Inflammatory macrophage treated with lipopolysaccharide for 4 hours (primary cell): ENCODE data around the gene KIF13A.

Experiments used
- DNase-seq: peaks from one replicate; pipeline ENCODE4 v3.0.0-alpha.2; 2020

The KIF13A gene

GRCh38 chr6:17842014-17842776 lies 145.2 kb downstream of the KIF13A start:
- peak; percentile 3 for DNase-seq

DNA sequence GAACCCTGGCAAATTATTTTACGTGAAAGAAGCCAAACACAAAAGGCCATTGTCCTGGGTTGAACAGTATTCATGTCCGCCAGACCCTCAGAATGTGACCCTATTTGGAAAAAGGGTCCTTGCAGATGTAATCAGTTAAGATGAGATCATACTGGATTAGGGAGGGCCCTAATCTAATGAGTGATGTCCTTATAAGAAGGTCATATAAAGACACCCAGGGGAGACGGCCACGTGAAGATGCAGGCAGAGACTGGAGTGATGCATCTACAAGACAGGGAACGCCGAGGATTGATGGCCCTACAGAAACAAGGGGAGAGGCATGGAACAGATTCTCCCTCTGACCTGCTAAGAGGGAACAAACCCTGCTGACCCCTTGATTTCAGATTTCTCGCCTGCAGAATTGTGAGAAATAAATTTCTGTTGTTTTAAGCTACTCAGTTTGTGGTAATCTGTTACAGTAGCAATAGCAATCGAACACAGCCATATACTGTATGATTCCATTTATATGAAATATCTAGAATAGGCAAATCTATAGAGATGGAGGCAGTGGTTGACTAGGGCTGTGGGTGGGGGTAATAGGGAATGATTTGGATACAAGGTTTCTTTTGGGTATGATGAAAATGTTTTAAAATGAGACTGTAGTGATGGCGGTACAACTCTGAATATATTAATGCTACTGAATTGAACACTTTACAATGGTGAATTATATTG lies 147.8 kb downstream of the KIF13A start:
- DNase-seq = no peak

- peak; percentile 2 for DNase-seq
Observed at GRCh38 chr6:17836293-17836692, 151.1 kb downstream of the KIF13A start.

DNA sequence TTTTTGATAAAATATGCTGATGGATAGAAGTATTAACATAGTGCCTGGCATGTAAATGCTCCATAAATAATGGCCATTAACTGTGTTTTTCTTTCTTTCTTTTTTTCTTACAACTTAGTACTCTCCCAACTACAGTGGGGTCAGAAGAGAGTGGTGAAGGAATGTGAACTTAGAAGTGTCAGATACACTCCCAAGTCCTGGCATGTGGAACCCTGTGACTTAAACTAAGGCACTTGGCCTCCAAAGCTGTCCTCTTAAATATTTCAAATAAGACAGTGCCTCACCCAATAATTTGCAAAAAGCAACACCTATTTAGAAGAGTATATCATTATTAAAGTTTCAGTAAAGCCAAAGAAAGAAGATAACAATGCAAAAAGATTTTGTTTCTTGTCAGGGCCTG lies 151.7 kb downstream of the KIF13A start:
- no peak for DNase-seq

DNA sequence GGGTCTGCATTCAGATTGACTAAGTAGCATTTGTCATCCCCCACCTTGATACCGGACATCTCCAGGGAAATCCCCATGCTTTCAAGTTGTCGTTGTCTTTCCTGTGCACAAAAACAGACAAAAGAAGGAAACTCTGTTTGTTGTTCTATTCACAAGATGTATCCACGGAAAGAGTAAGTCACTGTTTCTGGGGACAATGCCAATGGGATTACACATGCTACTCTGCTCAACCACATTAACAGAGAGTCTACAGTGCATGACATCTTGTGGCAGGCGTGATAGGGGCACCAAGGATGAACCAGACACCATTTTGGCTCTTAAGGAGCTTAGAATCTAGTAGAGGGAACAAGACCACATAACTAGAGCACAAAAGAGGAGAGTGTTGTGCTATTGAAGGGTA lies 156.3 kb downstream of the KIF13A start:
- no peak for DNase-seq

DNA sequence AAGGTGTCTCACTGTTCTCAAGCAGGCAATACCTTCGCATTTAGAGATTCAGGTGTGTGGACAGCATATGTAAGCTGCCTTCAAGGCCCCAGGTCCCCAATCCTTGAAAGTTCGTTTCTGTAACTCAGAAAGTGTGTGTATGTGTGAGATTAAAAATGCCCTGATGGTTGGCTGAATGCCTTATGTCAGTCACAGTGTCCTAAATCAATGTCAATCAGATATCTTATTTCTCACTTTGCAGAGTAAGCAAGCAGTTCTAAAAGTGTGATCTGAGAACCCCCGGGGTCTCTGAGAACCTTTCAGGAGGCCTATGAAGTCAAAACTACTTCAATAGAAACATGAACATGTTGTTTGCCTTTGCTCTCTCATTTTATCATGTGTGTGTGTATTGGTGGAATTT lies 157.5 kb downstream of the KIF13A start:
- DNase-seq = no peak

- DNase-seq = no peak
Observed at GRCh38 chr6:17828149-17828548, 159.3 kb downstream of the KIF13A start.

DNA sequence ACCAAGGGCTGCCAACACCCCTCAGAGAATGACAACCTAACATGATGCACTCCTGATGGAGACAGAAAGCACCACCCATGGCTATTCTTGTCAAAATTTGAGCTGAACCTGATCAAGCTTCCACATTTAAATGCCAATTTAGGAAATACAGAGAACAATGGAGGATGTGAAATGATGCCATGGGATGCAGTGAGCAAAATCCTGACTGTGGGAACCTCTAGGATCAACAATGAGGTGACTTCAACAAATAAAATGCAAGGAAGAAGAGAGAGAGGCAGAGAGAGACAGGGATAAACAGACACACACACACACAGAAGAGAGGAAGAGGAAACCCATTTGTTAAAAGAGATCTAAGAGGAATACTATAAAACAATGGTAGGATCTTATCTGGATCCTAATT lies 161.1 kb downstream of the KIF13A start:
- DNase-seq = no peak

GRCh38 chr6:17820055-17820454 lies 167.4 kb downstream of the KIF13A start:
- peak; percentile 5 for DNase-seq

GRCh38 chr6:17817763-17818162 lies 169.7 kb downstream of the KIF13A start:
- DNase-seq = no peak

DNA sequence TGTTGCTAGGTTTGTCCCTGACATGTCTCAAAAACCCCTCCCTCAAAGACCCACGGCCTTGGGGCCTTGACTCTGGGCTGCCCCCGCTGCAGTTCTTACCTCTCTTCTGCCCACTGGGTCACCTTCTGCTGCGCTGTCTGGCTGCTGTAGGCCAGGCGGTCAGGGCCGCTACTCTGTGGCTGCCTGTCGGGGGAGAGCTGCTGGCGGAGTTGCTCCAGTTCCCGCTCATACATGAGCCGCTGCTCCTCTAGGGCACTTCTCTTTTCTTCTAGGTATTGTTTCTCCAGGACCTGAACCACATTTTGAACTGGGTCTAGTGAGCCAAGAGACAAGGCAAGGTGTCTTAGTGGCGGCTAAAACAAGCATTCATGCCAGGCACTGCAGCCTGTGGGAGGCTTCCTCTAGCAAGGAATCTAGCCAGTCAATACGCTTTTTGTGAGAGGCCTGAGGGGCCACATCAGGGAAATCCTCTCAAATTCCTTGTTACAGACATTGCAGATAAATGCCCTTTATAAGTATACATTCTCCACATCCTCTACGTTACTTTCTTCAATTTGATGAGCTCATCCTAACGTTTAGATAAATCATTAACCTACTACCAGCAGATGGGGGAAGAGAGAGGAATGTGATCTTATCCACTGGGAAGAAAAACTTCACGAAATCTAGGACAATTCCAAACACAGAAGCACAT lies 170.4 kb downstream of the KIF13A start:
- no peak for DNase-seq

- no peak for DNase-seq
Observed at GRCh38 chr6:17813542-17813941, 173.9 kb downstream of the KIF13A start.

- DNase-seq = no peak
Observed at GRCh38 chr6:17812311-17812710, 175.1 kb downstream of the KIF13A start.

- DNase-seq = no peak
Observed at GRCh38 chr6:17808609-17809008, 178.8 kb downstream of the KIF13A start.

GRCh38 chr6:17807431-17807830 lies 180.0 kb downstream of the KIF13A start:
- DNase-seq = peak; percentile 38

DNA sequence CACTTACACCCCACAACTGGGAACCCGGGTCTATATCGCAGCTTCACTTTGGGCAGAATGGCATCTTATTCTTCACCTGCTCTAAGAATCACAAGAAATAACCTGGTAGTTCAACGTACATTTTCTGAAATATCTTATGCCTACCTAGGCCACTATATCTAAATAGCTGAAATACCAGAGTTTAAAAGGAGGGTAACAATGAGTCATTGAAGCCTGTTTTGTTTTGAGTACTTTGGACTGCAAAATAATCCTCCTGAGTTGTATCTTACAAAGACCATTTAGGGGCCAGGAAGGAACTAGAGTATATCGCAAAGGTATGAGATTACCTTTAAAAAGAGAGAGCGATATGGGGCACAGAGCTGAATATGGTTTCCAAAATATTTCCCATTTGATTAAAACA lies 184.0 kb downstream of the KIF13A start:
- no peak for DNase-seq

- no peak for DNase-seq
Observed at GRCh38 chr6:17798477-17799154, 188.8 kb downstream of the KIF13A start.

DNA sequence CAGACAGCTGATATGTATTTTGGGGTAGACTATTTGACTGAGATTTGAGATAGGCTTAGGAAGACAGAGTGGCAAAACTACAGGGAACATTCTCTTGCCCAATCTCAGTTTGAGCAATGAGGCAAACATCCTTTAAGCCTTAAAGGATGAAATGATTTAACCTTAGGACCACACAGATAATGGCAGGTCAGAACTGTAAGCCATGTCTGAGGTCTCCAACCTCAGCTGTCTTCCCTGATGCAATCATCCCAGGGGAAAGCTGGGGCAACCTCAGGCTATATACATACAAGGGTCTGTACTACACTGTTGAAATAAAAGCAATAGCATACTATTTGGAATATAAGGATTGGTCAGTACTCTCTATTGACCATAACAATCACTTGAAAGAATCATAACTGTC lies 196.9 kb downstream of the KIF13A start:
- DNase-seq = no peak

GRCh38 chr6:17785094-17785787 lies 202.2 kb downstream of the KIF13A start:
- no peak for DNase-seq

GRCh38 chr6:17780061-17780460 lies 207.4 kb downstream of the KIF13A start:
- no peak for DNase-seq

DNA sequence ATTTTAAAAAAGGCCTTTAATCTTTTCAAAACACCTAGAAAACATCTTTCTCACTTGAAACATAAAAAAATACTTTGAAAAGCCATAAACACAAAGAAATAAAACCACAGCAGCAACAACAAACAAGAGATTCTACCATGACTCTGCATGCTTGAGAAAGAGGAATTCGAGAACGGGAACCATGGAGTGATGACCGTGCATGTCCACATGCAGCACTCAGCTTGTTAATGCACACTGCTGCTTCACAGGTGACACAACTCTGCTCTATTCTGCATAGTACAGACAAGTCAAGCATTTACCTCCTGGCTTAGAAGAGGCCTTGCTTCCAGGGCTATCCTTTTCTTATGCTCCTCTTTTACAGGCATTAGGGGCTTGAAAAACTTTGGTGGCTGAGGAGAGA lies 215.8 kb downstream of the KIF13A start:
- peak; percentile 27 for DNase-seq

GRCh38 chr6:17768881-17769280 lies 218.6 kb downstream of the KIF13A start:
- peak; percentile 6 for DNase-seq

- no peak for DNase-seq
Observed at GRCh38 chr6:17768388-17768787, 219.0 kb downstream of the KIF13A start.
